ENCODE results near the gene SGCB. TPM values are rescaled to one million over a fixed set of nuclear protein-coding genes. Genes with fewer than 3 reads are reported as not detected.

Gene SGCB
- total and polyA plus RNA-seq, 2 experiments from 2014 or later, result 18.2 to 28.7 TPM

DNA sequence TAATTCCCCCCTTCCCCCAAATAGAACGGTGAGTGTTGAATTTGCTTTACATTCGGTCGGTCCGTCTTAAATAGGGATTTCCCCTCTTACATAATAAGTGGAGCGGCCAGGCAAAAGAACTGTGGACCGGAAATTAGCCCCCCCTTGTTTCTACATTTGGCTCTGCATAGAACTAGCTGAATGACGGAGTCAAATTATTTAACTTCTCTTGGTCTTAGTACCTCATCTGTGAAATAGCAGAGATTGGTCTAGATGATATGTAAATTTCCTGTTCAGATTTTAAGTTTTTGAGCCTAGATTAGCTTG is 14.3 kb upstream of the SGCB start:
- Histone ChIP-seq H3K4me3 (peak overlapping the region; percentile 86), H3K9me2 (replicated peaks; ENCODE audit: insufficient read depth) (no peaks in the 10 kb centered on the region), H4K20me1 (ENCODE audit: insufficient read depth, poor library complexity, severe bottlenecking) (no peaks in the 10 kb centered on the region), H2AFZ (peak overlapping the region; percentile 97), H3K4me1 (ENCODE audit: insufficient read depth) (peaks cover 3% of the 10 kb centered on the region), H3K9me3 (ENCODE audit: low read depth) (no peaks in the 10 kb centered on the region), H3K4me2 (peak overlapping the region; percentile 84), H3K36me3 (replicated peaks; ENCODE audit: insufficient read depth, low read depth) (no peaks in the 10 kb centered on the region), H3K79me2 (no peaks in the 10 kb centered on the region), H3K27ac (peak overlapping the region; percentile 2), H3K27me3 (peaks cover 2% of the 10 kb centered on the region)
- DNase-seq (ENCODE audit: low spot score), result peak; percentile 20
- 50% methylated on average over 7 of the region's 7 CpGs for WGBS (ENCODE audit: low lambda C conversion rate, missing lambda C conversion rate)
- TF ChIP-seq EZH2phosphoT487 (IDR thresholded peaks at IDR 0.05; ENCODE audit: low read depth, severe bottlenecking, unreplicated experiment) (no peak), EZH2 (IDR thresholded peaks at IDR 0.05; ENCODE audit: borderline replicate concordance) (no peak)
- TF ChIP-seq, protein P1, sequence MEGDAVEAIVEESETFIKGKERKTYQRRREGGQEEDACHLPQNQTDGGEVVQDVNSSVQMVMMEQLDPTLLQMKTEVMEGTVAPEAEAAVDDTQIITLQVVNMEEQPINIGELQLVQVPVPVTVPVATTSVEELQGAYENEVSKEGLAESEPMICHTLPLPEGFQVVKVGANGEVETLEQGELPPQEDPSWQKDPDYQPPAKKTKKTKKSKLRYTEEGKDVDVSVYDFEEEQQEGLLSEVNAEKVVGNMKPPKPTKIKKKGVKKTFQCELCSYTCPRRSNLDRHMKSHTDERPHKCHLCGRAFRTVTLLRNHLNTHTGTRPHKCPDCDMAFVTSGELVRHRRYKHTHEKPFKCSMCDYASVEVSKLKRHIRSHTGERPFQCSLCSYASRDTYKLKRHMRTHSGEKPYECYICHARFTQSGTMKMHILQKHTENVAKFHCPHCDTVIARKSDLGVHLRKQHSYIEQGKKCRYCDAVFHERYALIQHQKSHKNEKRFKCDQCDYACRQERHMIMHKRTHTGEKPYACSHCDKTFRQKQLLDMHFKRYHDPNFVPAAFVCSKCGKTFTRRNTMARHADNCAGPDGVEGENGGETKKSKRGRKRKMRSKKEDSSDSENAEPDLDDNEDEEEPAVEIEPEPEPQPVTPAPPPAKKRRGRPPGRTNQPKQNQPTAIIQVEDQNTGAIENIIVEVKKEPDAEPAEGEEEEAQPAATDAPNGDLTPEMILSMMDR (IDR thresholded peaks at IDR 0.05; ENCODE audit: poor library complexity), result no peak

DNA sequence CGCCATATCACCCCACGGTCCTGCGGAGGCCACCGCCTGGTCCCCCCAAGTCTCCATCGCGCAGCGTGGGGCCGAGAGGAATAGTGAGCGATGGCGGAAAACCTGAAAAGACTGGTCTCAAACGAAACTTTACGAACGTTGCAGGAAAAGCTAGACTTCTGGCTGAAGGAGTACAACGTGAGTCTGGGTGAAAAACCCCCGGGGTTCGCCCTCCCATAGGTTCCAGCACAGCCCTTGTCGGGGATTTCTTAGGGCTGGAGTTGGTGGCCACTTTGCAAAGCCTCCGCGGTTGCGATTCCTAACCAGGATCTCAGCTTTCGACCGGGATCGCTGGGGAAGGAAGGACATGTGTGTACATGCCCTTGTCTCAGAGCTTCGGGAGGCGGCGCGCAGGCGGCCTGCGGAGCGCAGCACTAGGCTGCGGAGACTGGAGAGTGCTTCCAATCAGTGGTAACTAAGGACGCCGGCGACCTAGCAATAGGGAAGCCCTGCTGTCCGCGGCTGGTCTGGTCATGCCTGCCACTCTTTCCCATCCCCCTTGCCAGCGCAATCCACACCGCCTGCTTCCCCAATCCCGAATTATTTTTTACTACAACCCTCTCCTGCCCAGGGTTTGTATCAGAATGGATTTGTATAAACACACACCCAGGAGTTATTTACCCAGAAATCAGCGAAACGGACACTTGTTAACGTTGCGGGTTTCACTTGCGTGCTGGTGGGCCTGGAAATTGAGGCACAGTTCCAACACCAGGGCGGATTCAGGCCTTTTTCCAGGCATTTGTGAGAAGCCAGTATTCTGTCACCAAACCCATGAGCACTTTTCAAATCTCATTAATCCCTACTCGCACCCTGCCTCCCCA is 13.7 kb upstream of the SGCB start:
- Histone ChIP-seq H3K4me1 (ENCODE audit: insufficient read depth) (peaks cover 7% of the 10 kb centered on the region), H3K9me2 (replicated peaks; ENCODE audit: insufficient read depth) (no peaks in the 10 kb centered on the region), H3K4me3 (peak overlapping the region; percentile 86), H3K79me2 (no peaks in the 10 kb centered on the region), H3K36me3 (replicated peaks; ENCODE audit: insufficient read depth, low read depth) (no peaks in the 10 kb centered on the region), H3K9me3 (ENCODE audit: low read depth) (no peaks in the 10 kb centered on the region), H3K27me3 (peaks cover 2% of the 10 kb centered on the region), H3K4me2 (peak overlapping the region; percentile 84), H4K20me1 (ENCODE audit: insufficient read depth, poor library complexity, severe bottlenecking) (no peaks in the 10 kb centered on the region), H3K27ac (peak overlapping the region; percentile 81), H2AFZ (peak overlapping the region; percentile 97)
- WGBS (ENCODE audit: low lambda C conversion rate, missing lambda C conversion rate), result 9% methylated on average over 46 of the region's 46 CpGs
- TF ChIP-seq EZH2 (IDR thresholded peaks at IDR 0.05; ENCODE audit: borderline replicate concordance) (no peak), EZH2phosphoT487 (IDR thresholded peaks at IDR 0.05; ENCODE audit: low read depth, severe bottlenecking, unreplicated experiment) (no peak)
- TF ChIP-seq, protein P1 (IDR thresholded peaks at IDR 0.05; ENCODE audit: poor library complexity), result no peak
- DNase-seq (ENCODE audit: low spot score), result peak; percentile 90

DNA sequence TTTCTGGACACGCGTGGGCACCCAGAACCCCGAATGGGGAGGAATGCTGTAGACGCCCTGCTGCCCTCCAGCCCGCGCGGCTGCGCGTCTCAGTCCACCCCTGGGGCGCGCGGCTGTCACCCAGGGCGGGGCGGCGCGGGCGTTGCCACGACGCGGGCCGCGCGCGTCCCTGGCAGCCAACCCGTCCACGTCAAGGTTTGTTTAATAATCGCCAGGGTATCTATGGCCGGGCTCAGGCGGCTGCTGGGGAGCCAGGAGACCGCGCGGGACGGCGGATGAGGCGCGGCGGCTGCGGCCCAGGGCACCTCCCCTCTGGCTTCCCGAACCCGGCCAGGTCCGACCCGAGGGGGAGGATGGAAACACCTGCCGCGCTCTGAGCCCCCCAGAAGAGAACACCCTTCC is 13.1 kb upstream of the SGCB start, which contains the start of gene SPATA18:
Gene SPATA18 (plus strand): TSS at position 92 of the 402 bp plus-strand sequence. CDS start 401 bp downstream, outside the sequence.
- Histone ChIP-seq H3K79me2 (no peaks in the 10 kb centered on the region), H3K9me2 (replicated peaks; ENCODE audit: insufficient read depth) (no peaks in the 10 kb centered on the region), H3K27ac (peak within 1 kb of the TSS; percentile 81), H4K20me1 (ENCODE audit: insufficient read depth, poor library complexity, severe bottlenecking) (no peaks in the 10 kb centered on the region), H3K4me2 (peak within 1 kb of the TSS; percentile 84), H3K27me3 (peaks cover 2% of the 10 kb centered on the region), H2AFZ (peak within 1 kb of the TSS; percentile 97), H3K9me3 (ENCODE audit: low read depth) (no peaks in the 10 kb centered on the region), H3K36me3 (replicated peaks; ENCODE audit: insufficient read depth, low read depth) (no peaks in the 10 kb centered on the region), H3K4me3 (peak within 1 kb of the TSS; percentile 86), H3K4me1 (ENCODE audit: insufficient read depth) (peaks cover 7% of the 10 kb centered on the region)
- under 1% methylated on average over 42 of the region's 44 CpGs for WGBS (ENCODE audit: low lambda C conversion rate, missing lambda C conversion rate)
- DNase-seq (ENCODE audit: low spot score), result peak; percentile 71
- TF ChIP-seq, protein P1 (IDR thresholded peaks at IDR 0.05; ENCODE audit: poor library complexity), result no peak
- TF ChIP-seq EZH2phosphoT487 (IDR thresholded peaks at IDR 0.05; ENCODE audit: low read depth, severe bottlenecking, unreplicated experiment), result no peak

Data from hepatocyte (in vitro differentiated cells).